Transverse colon (tissue), 3 donors: ENCODE data around the gene CSNK1D.

Source experiments
- CTCF ChIP-seq, 5 experiments: fragments of 200-600 bp in 3 of 5; fragments of 450-650 bp in 2 of 5; sonication (generic) in 3 of 5; IDR thresholded peaks; 1 replicate in 2 of 5; 2 replicates in 3 of 5; pipeline ENCODE4 v1.5.1; 2016 to 2017; ENCODE audit warnings: antibody characterized with exemption in 5 of 5, inconsistent platforms in 3 of 5, mild to moderate bottlenecking in 2 of 5, moderate library complexity in 1 of 5
- POLR2A ChIP-seq: fragments of 450-650 bp; IDR thresholded peaks from one replicate; pipeline ENCODE4 v1.6.1; 2016; ENCODE audit warnings: antibody characterized with exemption, mild to moderate bottlenecking, moderate library complexity

GRCh38 chr17:82281076-82281475 lies 7.6 kb upstream of the CSNK1D start:
- TF ChIP-seq CTCF (IDR thresholded peaks at IDR 0.05) (no peak), POLR2A (no peak)
